Kidney capillary endothelial cell (primary cell): ENCODE measurements around the gene NAV3.
"Not testable (repeated sequence)": the region's sequence is repeated elsewhere in the genome, so short reads cannot be mapped to it uniquely, and the experiment has no call there.

Source experiments
- DNase-seq: peaks from one replicate; pipeline ENCODE4 v3.0.0-alpha.2; 2018; ENCODE audit warnings: low spot score

The NAV3 gene

DNA sequence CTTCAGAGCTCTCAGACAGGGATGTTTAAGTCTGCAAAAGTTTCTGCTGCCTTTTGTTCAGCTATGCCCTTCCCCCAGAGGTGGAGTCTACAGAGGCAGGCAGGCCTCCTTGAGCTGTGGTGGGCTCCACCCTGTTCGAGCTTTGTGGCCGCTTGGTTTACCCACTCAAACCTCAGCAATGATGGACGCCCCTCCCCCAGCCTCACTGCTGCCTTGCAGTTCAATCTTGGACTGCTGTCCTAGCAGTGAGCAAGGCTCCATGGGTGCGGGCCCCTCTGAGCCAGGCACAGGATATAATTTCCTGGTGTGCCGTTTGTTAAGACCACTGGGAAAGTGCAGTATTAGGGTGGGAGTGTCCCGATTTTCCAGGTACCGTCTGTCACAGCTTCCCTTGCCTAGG lies 427.0 kb downstream of the NAV3 start:
- not testable (repeated sequence) for DNase-seq

DNA sequence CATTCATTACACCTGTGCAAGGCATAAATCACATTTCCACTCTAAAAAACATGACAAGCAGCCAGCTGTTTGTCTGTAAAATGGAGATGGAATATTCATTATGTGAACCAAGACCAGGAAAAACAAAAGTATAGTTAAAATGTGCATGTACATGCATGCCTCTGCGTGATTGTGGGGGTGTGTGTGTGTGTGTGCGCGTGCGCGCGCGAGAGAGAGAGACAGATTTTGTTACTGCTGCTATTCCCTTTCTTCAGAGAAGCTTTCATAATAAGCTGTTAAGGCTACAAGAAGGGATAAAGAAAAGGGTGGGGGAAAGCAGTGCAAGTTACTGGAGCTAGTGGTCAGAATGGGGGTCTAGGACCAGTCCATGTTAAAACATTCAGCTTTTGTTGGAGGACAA lies 430.3 kb downstream of the NAV3 start:
- no peak for DNase-seq

DNA sequence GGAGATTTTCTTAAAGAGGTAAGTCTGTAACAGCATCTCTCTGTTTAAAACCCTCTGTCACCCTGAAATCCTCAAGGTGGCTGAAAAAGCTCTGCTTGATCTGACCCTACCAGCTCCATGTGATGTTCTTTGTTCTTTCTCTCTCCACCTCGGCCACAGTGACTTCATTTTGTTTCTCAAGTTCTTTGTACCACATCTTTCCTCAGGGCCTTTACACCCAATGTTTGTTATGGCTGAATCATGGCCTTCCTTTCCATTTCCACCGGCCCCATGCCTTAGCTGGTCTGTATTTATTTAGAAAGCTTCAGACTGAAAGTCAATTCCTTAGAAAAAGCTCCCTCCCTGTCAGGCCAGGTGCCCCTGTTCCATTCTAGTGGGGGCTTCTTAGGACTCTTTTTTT lies 431.2 kb downstream of the NAV3 start:
- DNase-seq = no peak
